Ectodermal cell (in vitro differentiated cells): ENCODE measurements around the gene NPTN. TPM values are rescaled to one million over a fixed set of nuclear protein-coding genes. Genes with fewer than 3 reads are reported as not detected.

Experiments used
- H3K27ac ChIP-seq: 2 replicates; pipeline ENCODE4 v1.7.0; 2013; ENCODE audit warnings: mild to moderate bottlenecking, low read depth, low read length; ENCODE audit not compliant: insufficient read depth, poor library complexity, severe bottlenecking
- H3K27me3 ChIP-seq: 2 replicates; pipeline ENCODE4 v1.7.0; 2013; ENCODE audit warnings: mild to moderate bottlenecking, low read length; ENCODE audit not compliant: insufficient read depth, control insufficient read depth, poor library complexity, severe bottlenecking
- H3K36me3 ChIP-seq: one replicate; pipeline ENCODE4 v1.7.0; 2013; ENCODE audit warnings: low read length; ENCODE audit not compliant: control insufficient read depth, insufficient read depth
- H3K4me1 ChIP-seq: one replicate; pipeline ENCODE4 v1.7.0; 2013; ENCODE audit warnings: low read length; ENCODE audit not compliant: control insufficient read depth, insufficient read depth
- H3K4me3 ChIP-seq: 2 replicates; pipeline ENCODE4 v1.7.0; 2013; ENCODE audit warnings: low read depth, low read length, control low read depth; ENCODE audit not compliant: insufficient read depth
- H3K9me3 ChIP-seq: 2 replicates; pipeline ENCODE4 v1.7.0; 2013; ENCODE audit warnings: mild to moderate bottlenecking, low read length, moderate library complexity; ENCODE audit not compliant: control insufficient read depth
- WGBS, 2 experiments: methylation state at CpG; one replicate each; pipeline ENCODE4 v1.1.7; 2013; ENCODE audit warnings: missing lambda C conversion rate in 2 of 2; 5-methylcytosine and 5-hydroxymethylcytosine counted together
- polyA plus RNA-seq, 4 experiments: library from polyadenylated mRNA; stranded (reverse); fragments of 50-300 nt; gene quantifications; one replicate each; pipeline ENCODE4 v1.2.3, GENCODE V29; 2013

Gene NPTN
- 112 TPM for polyA plus RNA-seq (2013, experiment 1 of 4)
- polyA plus RNA-seq (2013, experiment 2 of 4): 101 TPM
- 94.8 TPM for polyA plus RNA-seq (2013, experiment 3 of 4)
- polyA plus RNA-seq (2013, experiment 4 of 4): 109 TPM

GRCh38 chr15:73633111-73633990 is at the start of gene NPTN:
TSS of gene NPTN (minus strand) at chr15:73633389. CDS start at chr15:73633215, 174 bp downstream.
- Histone ChIP-seq H3K4me3 (peak within 1 kb of the TSS; percentile 88), H3K4me1 (peaks cover 20% of the 10 kb centered on the region), H3K27ac (peak within 1 kb of the TSS; percentile 85), H3K9me3 (no peaks in the 10 kb centered on the region), H3K36me3 (no peaks in the 10 kb centered on the region), H3K27me3 (peaks cover 3% of the 10 kb centered on the region)
- WGBS, 2 experiments: 4% methylated on average over 62 of the region's 62 CpGs

DNA sequence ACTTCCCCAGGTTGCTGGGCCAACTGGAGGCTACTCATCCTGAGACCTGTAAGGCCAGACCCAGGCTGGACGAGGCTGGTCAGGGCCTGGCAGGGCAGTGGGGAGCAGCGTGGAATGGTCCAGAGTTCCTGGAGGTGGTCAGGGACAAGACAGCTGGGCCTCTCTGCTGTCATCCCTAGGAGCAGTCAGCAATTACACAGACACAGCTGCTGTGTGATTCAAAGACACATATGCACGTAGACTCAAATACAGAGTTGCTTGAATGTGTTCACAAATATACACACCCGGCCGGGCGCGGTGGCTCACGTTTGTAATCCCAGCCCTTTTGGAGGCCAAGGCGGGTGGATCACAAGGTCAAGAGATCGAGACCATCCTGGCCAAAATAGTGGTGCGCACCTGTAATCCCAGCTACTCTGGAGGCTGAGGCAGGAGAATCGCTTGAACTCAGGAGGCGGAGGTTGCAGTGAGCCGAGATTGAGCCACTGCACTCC is 49.5 kb upstream of the NPTN start:
- Histone ChIP-seq H3K27ac (no peak overlapping the region), H3K4me1 (peaks cover 19% of the 10 kb centered on the region), H3K27me3 (no peaks in the 10 kb centered on the region), H3K4me3 (no peak overlapping the region), H3K36me3 (no peaks in the 10 kb centered on the region), H3K9me3 (no peaks in the 10 kb centered on the region)
- 92 to 93% methylated on average over 14 of the region's 14 CpGs for WGBS, 2 experiments

DNA sequence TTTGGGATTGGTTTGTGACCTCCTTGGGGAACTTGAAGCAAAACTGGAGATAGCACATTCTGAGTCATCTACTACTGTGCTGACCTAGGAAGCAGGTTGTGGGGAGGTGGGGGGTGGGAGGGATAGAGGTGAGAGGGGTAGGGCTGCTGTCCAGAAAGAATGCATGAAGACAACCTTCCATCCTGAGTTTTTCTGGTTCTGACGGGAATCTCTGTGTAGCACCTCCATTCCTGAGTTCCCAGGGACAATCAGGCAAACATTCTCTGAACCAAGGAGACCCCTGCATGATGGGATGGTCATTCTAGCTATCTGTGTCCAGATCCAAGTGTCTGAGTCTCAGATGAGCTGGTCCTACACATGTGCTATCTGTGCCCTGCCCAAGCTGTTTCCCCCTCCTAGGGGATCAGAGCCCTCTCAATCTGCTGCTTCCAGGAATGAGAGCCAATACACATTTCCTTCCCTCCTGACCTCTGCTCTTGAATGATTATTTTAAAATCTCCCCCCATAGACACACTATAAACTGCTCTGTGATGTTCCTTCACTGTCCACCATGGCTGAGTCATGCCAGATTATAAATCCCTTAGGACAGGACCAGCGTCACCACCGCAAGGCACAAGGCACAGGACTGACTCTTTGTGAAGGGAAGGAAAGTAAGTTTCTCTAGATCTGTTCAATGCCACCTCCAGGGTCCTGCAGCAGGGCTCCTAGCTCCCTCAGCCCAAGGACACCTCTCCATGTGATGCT is 48.8 kb upstream of the NPTN start:
- 89 to 92% methylated on average over 3 of the region's 3 CpGs for WGBS, 2 experiments
- H3K9me3 ChIP-seq: no peaks in the 10 kb centered on the region
- H3K36me3 ChIP-seq: no peaks in the 10 kb centered on the region
- no peak overlapping the region for H3K27ac ChIP-seq
- peaks cover 16% of the 10 kb centered on the region for H3K4me1 ChIP-seq
- no peak overlapping the region for H3K4me3 ChIP-seq
- no peaks in the 10 kb centered on the region for H3K27me3 ChIP-seq

GRCh38 chr15:73681063-73681462 is 47.9 kb upstream of the NPTN start:
- no peaks in the 10 kb centered on the region for H3K36me3 ChIP-seq
- no peaks in the 10 kb centered on the region for H3K27me3 ChIP-seq
- H3K27ac ChIP-seq: no peak overlapping the region
- no peaks in the 10 kb centered on the region for H3K9me3 ChIP-seq
- 77 to 86% methylated on average over 3 of the region's 3 CpGs for WGBS, 2 experiments
- H3K4me1 ChIP-seq: peaks cover 7% of the 10 kb centered on the region
- no peak overlapping the region for H3K4me3 ChIP-seq

DNA sequence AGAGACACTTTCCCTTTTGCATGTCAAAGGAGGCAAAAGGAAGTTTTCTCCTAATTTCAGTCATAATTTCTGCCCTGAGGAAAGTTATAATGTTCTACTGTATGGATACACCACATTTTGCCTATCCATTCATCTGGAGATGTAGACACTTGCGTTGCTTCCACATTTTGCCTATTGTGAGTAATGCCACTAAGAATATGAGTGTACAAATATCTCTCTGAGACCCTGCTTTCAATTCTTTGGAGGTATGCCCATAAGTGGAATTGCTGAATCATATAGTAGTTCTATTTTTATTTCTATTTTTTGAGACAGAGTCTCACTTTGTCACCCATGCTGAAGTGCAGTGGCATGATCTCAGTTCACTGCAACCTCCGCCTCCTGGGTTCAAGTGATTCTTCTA is 47.4 kb upstream of the NPTN start:
- no peaks in the 10 kb centered on the region for H3K36me3 ChIP-seq
- WGBS, 2 experiments: 97 to 98% methylated on average over 2 of the region's 2 CpGs

GRCh38 chr15:73679964-73680363 is 46.8 kb upstream of the NPTN start:
- no peak overlapping the region for H3K4me3 ChIP-seq
- no peaks in the 10 kb centered on the region for H3K9me3 ChIP-seq
- 96 to 99% methylated on average over 6 of the region's 6 CpGs for WGBS, 2 experiments
- no peak overlapping the region for H3K27ac ChIP-seq
- H3K27me3 ChIP-seq: no peaks in the 10 kb centered on the region
- no peaks in the 10 kb centered on the region for H3K36me3 ChIP-seq
- H3K4me1 ChIP-seq: peaks cover 4% of the 10 kb centered on the region

More for the DNA sequence above, 47.4 kb upstream of the NPTN start:
- H3K4me1 ChIP-seq: peaks cover 4% of the 10 kb centered on the region
- no peak overlapping the region for H3K27ac ChIP-seq
- H3K27me3 ChIP-seq: no peaks in the 10 kb centered on the region
- no peaks in the 10 kb centered on the region for H3K9me3 ChIP-seq
- no peak overlapping the region for H3K4me3 ChIP-seq

GRCh38 chr15:73679180-73679579 is 46.0 kb upstream of the NPTN start:
- Histone ChIP-seq H3K4me1 (peaks cover 4% of the 10 kb centered on the region), H3K9me3 (no peaks in the 10 kb centered on the region), H3K36me3 (no peaks in the 10 kb centered on the region), H3K27me3 (no peaks in the 10 kb centered on the region), H3K27ac (no peak overlapping the region), H3K4me3 (no peak overlapping the region)
- 84 to 85% methylated on average over 3 of the region's 3 CpGs for WGBS, 2 experiments

DNA sequence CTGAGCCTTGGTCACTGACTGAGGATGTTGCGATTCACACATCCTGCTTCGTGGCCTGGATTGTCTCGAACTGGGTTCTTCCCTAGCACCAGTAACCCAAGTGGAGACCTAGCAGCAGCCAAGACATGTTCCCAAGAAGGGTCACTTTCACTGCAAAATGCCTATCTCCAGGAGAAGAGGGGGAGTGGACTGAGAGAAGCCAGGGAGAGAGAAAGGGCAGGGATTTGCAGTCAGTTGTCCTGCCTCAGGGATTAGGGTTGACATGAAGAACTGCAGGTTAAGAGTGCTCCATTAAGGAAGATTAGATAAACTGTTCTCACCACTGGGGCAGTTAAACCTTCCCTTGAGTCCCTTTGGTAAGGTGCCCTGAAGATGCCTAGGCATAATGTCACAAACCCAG is 45.3 kb upstream of the NPTN start:
- no peaks in the 10 kb centered on the region for H3K9me3 ChIP-seq
- no peak overlapping the region for H3K4me3 ChIP-seq
- no peaks in the 10 kb centered on the region for H3K4me1 ChIP-seq
- no peaks in the 10 kb centered on the region for H3K36me3 ChIP-seq
- H3K27ac ChIP-seq: no peak overlapping the region
- WGBS, 2 experiments: 92 to 95% methylated on average over 3 of the region's 3 CpGs
- no peaks in the 10 kb centered on the region for H3K27me3 ChIP-seq

DNA sequence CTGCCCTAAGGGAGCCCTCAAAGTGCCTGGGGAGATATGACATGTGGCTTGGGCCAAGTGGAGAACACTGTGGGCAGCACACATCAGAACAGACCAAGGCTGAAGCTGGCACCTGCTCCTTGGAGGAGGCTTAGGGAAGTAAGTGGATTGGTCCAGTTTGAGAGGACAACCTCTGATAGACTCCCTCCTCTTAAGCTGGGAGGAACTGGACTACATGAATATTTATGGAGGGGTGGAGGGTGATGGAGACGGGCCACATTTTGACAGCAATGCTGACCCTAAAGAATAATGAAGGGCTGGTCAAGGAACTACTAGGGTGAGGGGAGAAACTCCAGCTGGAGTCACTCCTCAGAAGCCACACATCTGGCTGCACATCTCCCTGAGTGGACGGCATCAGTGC is 44.5 kb upstream of the NPTN start:
- Histone ChIP-seq H3K27ac (no peak overlapping the region), H3K27me3 (no peaks in the 10 kb centered on the region), H3K4me1 (no peaks in the 10 kb centered on the region), H3K4me3 (no peak overlapping the region), H3K9me3 (no peaks in the 10 kb centered on the region), H3K36me3 (no peaks in the 10 kb centered on the region)
- 89 to 92% methylated on average over 2 of the region's 2 CpGs for WGBS, 2 experiments

- no peak overlapping the region for H3K27ac ChIP-seq
- no peaks in the 10 kb centered on the region for H3K9me3 ChIP-seq
- H3K27me3 ChIP-seq: no peaks in the 10 kb centered on the region
- H3K4me1 ChIP-seq: no peaks in the 10 kb centered on the region
- H3K4me3 ChIP-seq: no peak overlapping the region
- 74 to 75% methylated on average over 5 of the region's 5 CpGs for WGBS, 2 experiments
- no peaks in the 10 kb centered on the region for H3K36me3 ChIP-seq
Measured at GRCh38 chr15:73677146-73677607, 44.0 kb upstream of the NPTN start.
